Mononuclear cell (primary cell): ENCODE data around the gene APOBEC3B. TPM values are rescaled to one million over a fixed set of nuclear protein-coding genes. Genes with fewer than 3 reads are reported as not detected.

ENCODE experiments used
- H3K27me3 ChIP-seq: 2 replicates; pipeline ENCODE4 v1.6.0; 2011; ENCODE audit warnings: low read length, control low read depth; ENCODE audit not compliant: insufficient read depth
- H3K4me1 ChIP-seq: 2 replicates; pipeline ENCODE4 v1.5.1; 2011; ENCODE audit warnings: mild to moderate bottlenecking, low read length, control low read depth; ENCODE audit not compliant: insufficient read depth
- H3K4me3 ChIP-seq: 2 replicates; pipeline ENCODE4 v1.5.1; 2011; ENCODE audit warnings: mild to moderate bottlenecking, low read length, moderate library complexity
- H3K9me3 ChIP-seq: 2 replicates; pipeline ENCODE4 v1.5.1; 2011; ENCODE audit warnings: low read depth, mild to moderate bottlenecking, control low read depth, low read length
- total RNA-seq: library from RNA; depleted of rRNA; stranded (reverse); fragments of >200 nt; gene quantifications from one replicate; pipeline ENCODE4 v1.2.3, GENCODE V29; 2012

Gene APOBEC3B
- total RNA-seq, 1 donor = 0.31 TPM

DNA sequence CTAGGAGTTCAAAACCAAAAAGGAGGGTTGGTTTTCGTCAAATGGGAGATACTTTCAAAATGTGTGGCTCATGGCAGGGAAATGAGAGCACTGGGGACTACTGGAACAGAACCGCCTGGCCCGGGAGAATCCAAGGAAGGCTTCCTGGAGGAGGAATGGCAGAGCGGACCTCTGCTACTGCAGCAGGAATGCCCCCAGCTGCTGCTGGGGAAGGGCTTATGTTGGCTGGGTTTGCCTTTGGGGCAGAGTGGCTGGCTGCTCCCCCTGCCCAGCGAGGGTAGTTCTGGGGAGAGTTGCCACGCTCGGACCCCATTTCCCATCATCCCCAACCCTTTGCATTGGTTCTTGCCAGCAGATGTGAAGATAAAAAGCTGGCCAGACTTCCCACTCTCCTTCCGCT, 35.4 kb upstream of the APOBEC3B start:
- Histone ChIP-seq H3K9me3 (no peaks in the 10 kb centered on the region), H3K4me1 (peaks cover 77% of the 10 kb centered on the region), H3K4me3 (no peak overlapping the region), H3K27me3 (no peaks in the 10 kb centered on the region)

DNA sequence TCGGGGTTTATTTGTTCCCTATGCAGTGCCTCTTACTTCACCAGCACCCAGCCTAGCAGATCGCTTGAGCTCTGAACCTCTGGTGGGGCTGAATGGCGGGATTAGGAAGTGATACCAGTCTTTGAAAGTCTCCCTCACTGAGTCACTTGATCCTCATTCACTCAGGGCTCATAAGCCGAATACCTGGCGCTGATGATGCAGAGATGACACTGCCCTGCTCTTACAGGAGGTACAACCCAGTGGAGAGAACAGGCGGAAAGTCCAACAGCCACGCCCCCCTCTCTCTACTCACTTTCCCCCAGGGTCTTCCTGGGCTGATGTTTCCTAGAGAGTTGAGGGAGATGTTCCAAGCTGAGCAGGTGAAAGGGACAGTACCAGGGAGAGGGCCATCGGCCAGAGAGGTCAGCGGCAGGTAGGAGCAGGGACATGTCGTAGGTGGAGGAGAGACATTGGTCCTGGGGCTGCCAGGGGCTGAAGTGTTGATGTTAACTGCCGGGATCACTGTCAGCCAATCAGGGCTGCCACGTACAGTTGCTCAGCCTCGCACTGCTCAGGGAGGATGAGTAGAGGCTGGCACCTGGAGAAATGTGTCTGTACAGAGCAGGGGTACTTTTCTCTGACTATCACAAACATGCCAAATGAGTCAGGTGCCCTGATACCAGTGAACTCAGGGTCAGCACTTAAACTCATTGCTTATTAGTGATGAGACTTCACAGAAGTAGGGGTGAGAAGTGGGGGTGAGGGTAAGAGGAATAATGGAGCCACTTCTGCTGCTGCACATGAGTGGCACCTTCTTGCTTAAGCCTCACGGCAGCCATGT, 34.6 kb upstream of the APOBEC3B start:
- H3K4me3 ChIP-seq = no peak overlapping the region
- no peaks in the 10 kb centered on the region for H3K27me3 ChIP-seq
- peaks cover 77% of the 10 kb centered on the region for H3K4me1 ChIP-seq
- H3K9me3 ChIP-seq = no peaks in the 10 kb centered on the region

DNA sequence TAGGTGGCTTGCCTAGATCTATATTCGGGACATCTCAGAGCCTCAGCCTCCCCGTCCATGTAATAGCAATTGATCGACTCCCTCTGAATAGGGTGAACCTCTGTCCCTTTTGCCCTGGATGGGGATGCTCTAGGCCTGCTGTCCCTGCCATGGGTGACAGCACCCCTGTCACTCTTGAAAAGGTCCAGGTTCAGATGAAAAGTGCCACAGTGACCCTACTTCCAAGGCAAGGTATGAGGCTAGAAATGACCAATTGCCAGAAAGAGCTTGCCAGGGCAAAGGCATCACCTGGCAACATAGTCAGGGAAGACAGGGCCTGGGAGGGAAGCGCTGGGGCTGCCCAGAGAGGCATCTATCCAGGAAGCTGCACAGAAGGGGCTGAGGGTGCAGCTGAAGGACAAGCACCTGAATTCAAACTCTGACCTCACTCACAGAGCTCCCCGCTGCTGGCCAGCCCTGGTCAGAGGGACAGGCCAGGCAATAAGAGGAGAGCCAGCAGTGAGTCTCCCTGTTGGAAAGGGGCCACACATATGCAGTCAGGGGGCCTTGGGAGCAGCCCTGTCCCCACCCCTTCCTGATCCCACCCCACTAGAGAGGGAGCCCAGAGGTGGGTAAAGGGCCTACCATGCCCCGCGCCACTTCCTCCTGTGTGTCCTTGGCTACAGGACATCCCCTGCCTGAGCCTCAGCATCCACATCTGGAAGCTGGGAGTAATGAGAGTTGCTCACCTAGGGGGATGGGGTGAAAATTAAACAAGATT, 33.8 kb upstream of the APOBEC3B start:
- H3K4me3 ChIP-seq = no peak overlapping the region
- H3K4me1 ChIP-seq = peaks cover 77% of the 10 kb centered on the region
- H3K9me3 ChIP-seq = no peaks in the 10 kb centered on the region
- H3K27me3 ChIP-seq = no peaks in the 10 kb centered on the region

DNA sequence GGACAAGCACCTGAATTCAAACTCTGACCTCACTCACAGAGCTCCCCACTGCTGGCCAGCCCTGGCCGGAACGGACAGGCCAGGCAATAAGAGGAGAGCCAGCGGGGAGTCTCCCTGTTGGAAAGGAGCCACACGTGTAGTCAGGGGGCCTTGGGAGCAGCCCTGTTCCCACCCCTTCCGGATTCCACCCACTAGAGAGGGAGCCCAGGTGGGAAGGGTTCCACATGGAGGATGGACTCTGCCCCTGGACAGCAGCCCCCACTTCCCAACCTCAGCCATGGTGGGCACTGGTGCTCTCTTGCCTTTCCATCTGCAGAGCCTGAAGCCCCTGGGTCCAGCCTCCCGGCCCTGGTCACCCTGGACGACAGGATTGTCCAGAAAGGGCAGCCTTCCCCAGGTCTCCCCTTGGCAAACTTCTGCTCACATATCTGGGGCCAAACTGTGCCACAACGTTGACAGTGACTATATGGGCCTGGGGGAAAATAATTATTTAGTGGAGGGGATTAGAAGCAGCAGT, 32.2 kb upstream of the APOBEC3B start:
- no peak overlapping the region for H3K4me3 ChIP-seq
- peaks cover 76% of the 10 kb centered on the region for H3K4me1 ChIP-seq
- H3K27me3 ChIP-seq = no peaks in the 10 kb centered on the region
- H3K9me3 ChIP-seq = no peaks in the 10 kb centered on the region

DNA sequence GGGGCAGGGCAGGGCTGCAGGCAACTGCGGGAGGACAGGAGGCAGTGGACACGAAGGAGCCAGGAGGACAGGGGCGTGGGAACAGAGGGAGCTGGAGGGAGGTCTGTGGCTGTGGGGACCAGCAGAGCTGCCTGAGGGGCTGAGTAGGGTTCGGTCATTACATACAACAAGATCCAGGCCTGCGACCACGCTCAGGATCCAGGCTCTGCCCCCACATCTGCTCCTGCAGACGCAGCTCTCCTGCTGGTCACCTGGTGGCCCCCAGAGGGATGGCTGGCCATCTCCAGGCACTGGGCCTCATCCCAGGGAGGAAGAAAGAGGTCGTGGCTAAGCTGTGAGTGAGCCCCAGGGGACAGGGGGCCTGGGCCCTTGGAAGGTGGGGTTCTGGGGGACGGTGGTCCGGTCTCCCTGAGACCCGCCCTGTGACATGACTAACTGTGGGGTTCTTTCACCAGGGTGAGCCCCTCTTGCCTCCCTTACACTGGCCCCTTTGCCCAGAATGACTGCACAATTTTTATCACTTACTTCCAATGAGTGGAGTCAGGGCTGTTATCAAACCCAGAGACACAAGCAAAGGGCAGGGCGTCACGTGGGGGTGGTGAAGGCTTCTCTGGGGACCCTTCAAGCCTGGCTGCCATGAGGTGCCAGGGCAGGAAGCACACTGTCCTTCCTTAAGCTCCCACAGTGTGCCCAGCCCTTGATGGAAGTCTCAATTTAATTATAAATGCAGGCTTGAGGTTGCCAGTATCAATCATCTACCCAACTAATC, 31.4 kb upstream of the APOBEC3B start:
- no peak overlapping the region for H3K4me3 ChIP-seq
- H3K9me3 ChIP-seq = no peaks in the 10 kb centered on the region
- H3K4me1 ChIP-seq = peaks cover 76% of the 10 kb centered on the region
- H3K27me3 ChIP-seq = no peaks in the 10 kb centered on the region

DNA sequence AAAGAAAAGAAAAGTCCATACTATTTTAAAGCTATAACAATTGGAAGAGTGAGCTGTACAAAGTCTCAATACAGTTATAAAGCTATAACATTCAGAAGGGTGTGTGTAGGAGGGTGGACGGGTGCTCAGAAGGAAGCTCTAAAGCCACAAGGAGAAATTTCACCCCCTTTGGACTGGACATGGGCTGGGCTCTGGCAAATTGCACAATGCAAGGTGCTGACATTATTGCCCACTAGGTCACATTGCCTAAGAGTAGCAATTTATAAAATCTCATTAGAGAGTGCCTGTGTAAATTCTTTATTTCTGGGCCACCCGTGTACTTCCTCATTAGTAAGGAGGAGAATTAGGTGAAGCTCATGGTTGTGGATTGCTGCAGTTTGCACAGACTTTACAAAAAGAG, 30.4 kb upstream of the APOBEC3B start:
- no peaks in the 10 kb centered on the region for H3K9me3 ChIP-seq
- no peak overlapping the region for H3K4me3 ChIP-seq
- H3K4me1 ChIP-seq = peaks cover 78% of the 10 kb centered on the region
- H3K27me3 ChIP-seq = no peaks in the 10 kb centered on the region

DNA sequence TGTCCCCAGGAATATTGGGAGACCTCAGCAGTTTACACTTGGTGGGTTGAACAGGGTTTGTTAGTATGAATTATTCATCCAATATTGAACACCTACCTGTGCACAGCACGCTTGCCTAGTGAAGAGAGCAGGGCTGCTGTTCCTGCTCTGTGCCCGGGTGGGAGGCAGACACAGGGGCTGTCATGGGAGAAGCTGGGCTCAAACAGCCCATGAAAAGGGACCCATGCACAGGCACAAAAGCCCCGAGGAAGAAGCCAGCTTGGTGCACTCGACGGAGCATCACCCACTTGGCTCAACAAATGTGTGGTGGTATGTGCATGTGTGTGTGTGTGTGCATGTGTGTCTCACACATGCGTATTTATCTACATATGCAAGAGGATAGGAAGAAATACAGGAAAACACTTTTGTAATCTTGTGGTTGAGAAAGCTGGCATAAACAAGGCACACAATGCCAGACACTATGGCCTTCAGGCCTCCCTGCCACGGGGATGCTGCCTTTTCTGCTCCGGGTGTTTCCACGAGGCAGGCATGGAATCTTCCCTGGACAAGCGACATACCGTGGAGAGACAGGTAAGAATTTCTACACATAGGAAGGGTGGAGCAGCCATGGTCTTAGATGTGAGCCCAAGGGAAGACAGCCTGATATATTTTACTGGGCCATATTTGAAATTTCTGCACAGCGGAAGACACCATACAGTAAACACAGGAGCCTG, 29.7 kb upstream of the APOBEC3B start:
- H3K4me1 ChIP-seq = peaks cover 79% of the 10 kb centered on the region
- H3K27me3 ChIP-seq = no peaks in the 10 kb centered on the region
- no peaks in the 10 kb centered on the region for H3K9me3 ChIP-seq
- H3K4me3 ChIP-seq = peak overlapping the region; percentile 33

DNA sequence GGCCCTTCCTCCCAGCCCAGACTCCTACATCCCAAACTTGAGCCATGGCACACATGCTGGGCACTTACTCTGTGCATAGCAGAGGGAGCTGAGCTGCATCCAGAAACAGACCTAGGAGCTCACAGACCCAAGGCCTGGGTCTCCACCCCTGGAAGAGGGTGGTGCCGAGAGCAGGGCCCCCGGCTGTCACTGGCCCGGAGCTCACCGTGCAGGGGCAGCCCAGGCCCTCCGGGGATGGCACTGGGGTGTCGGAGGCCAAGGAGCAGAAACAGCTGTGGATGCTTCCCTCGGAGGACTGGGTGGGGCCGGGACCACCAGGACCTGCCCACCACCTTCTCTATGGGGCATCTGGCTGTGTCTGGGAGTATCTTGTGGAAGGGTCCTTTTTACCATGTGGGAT, 29.1 kb upstream of the APOBEC3B start:
- no peaks in the 10 kb centered on the region for H3K27me3 ChIP-seq
- peak overlapping the region; percentile 33 for H3K4me3 ChIP-seq
- no peaks in the 10 kb centered on the region for H3K9me3 ChIP-seq
- H3K4me1 ChIP-seq = peaks cover 79% of the 10 kb centered on the region

DNA sequence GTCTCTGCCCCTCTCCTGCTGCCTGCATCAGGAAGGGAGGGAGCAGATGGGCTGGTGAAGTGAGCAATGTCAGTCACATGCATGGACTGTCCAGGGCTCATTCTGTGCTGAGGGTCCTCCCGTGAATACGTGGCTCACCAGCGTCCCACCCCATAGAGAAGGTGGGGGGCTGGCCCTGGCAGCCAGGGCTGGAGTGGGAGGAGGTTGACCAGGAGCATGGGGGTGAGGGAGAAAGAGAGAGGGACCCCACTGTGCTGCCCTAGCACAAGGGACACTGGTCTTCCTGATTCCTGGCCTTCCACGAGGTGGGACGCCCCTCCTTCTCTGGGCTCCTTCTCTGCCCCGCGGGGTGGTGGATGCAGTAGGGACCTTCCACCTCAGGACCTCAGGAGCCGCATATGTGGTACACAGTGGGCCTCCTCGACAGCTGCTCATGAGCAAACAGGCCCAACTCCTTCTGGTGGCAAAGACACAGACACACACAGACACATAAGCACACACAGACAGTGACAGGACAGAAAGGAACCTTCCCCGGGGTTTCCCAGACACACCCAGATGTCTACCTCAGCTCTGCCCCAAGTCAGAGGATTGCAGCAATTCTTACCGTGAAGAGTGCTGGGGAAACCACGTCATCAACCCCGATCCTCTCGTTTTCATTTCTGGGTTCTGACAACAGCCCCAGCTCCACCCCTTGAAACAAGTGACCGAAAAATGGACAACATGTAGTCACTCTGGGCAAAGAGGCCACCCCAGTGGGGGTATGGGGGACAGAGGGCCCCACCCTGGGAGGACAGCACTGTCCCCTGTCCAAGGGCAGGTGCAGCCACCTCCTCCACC, 28.4 kb upstream of the APOBEC3B start:
- H3K9me3 ChIP-seq = no peaks in the 10 kb centered on the region
- peaks cover 85% of the 10 kb centered on the region for H3K4me1 ChIP-seq
- H3K27me3 ChIP-seq = no peaks in the 10 kb centered on the region
- H3K4me3 ChIP-seq = peak overlapping the region; percentile 33

DNA sequence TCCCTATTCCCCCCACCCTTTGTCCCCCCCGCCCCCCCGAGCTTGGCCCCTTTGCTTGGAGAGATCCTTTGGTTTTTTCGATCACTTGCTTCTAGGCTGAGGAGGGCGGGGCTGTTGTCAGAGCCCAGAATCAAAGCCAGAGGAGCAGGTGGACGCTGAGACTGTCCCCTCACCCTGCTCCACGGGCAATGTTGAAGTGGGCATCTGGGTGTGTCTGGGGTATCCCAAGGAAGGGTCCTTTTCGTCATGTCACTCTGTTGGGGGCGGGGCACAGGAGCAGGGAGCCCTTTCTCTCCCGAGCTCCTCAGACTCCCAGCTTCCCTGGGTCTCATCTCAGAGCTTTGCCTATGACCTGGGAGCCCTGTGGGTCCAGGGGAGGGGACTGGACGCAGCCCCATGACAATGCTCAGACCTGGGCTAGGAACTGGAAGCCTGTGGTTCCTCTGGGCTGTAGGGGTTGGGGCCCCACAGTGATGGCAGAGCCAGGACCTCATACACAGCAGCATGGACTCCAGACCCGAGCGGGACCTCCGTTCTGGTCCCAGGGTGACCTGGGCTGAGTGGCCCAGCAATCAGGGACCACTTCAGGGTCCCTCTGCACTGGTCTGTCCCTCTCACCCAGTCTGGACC, 27.6 kb upstream of the APOBEC3B start:
- H3K27me3 ChIP-seq = no peaks in the 10 kb centered on the region
- H3K9me3 ChIP-seq = no peaks in the 10 kb centered on the region
- H3K4me3 ChIP-seq = peak overlapping the region; percentile 3
- H3K4me1 ChIP-seq = peaks cover 90% of the 10 kb centered on the region

DNA sequence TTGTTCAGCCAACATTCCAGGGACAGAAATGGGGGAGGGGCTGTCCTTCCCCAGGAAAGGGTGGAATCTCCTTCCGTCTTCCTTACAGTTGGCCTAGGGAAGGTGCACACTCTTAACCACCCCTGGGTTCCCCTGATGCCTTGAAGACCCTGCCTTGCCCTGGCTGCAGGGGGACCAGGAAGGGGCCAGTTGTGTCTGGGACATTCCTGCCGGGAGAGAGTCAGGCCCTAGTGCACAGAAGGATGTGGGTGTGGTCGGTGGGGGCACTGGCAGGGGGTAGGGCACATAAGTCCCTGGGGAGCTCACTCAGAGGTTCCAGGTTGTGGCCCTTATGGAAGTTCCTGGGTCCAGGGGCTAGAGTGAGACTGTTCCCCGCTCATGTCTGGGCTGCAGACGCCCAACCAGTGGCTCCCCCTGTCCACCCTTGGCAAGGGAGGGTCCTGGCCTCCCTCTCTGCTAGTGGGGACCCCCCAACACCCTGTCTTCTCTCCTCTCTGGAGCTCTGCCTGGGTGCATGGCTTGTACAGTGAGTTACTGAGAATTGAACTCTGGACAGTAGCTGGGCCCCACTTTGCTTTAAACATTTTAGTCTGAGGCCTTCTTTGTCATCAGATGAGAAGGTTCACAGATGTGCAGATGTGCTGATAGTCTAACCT, 26.8 kb upstream of the APOBEC3B start:
- Histone ChIP-seq H3K27me3 (no peaks in the 10 kb centered on the region), H3K9me3 (no peaks in the 10 kb centered on the region), H3K4me3 (no peak overlapping the region), H3K4me1 (peaks cover 92% of the 10 kb centered on the region)

DNA sequence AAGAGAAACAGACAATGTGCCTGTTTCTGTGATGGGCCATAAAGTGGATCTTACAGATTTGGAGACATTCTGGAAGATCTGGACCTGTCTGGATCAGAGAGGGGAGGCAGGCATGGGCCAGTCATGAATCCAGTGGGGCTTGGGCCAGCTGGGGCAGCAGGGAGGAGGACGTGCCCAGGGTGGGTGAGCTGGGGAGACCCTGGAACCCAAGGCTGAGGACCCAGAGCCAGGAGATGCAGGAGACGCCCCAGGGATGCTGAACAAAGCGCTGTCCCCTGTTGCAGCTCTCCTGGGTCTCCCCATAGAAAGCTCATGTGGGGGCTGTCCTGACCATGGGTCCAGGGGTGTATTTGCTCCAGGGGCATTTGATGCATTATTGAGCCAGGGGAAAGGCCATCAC, 26.2 kb upstream of the APOBEC3B start:
- Histone ChIP-seq H3K27me3 (no peaks in the 10 kb centered on the region), H3K4me3 (no peak overlapping the region), H3K4me1 (peaks cover 87% of the 10 kb centered on the region), H3K9me3 (no peaks in the 10 kb centered on the region)

DNA sequence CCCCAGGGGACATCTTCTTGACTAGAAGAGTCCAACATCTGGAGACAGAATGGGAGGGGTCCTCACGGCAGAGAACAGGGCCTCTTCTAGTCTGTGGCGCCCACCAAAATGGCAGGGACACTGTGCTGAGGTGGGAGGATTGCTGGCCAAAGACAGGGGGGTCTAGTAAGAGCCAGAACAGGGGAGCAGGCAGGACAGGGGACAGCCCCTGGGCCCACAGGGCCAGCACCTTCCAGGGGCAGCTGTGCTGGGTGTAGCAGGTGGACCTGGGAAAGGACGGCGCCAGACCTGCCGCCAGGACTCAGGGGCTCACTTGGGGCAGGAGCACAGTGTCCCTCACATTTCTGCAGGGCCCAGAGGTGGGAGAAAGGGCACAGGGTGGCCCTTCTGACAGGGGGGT, 25.6 kb upstream of the APOBEC3B start:
- Histone ChIP-seq H3K4me1 (peaks cover 81% of the 10 kb centered on the region), H3K9me3 (no peaks in the 10 kb centered on the region), H3K4me3 (no peak overlapping the region), H3K27me3 (no peaks in the 10 kb centered on the region)
